KMS-11 (cell line): ENCODE measurements around the gene FTCD.

Experiments used
- H2AFZ ChIP-seq: fragments of 200-600 bp; sonication (generic); 2 replicates; pipeline ENCODE4 v1.6.1; 2016; ENCODE audit warnings: antibody characterized with exemption, mixed run types, low read depth
- H3K27ac ChIP-seq: fragments of 200-600 bp; sonication (generic); 2 replicates; pipeline ENCODE4 v1.6.1; 2016; ENCODE audit warnings: mild to moderate bottlenecking, mixed run types
- H3K27me3 ChIP-seq: fragments of 200-600 bp; sonication (generic); 2 replicates; pipeline ENCODE4 v1.6.1; 2017; ENCODE audit warnings: mild to moderate bottlenecking, low read depth, mixed run types, moderate library complexity; ENCODE audit not compliant: insufficient read depth
- H3K36me3 ChIP-seq: fragments of 200-600 bp; sonication (generic); 2 replicates; pipeline ENCODE4 v1.6.1; 2017; ENCODE audit warnings: mild to moderate bottlenecking, mixed run types; ENCODE audit not compliant: insufficient read depth
- H3K4me1 ChIP-seq: fragments of 200-600 bp; sonication (generic); 2 replicates; pipeline ENCODE4 v1.6.1; 2016; ENCODE audit warnings: mild to moderate bottlenecking, low read depth, mixed run types; ENCODE audit not compliant: poor library complexity, severe bottlenecking
- H3K4me2 ChIP-seq: fragments of 200-600 bp; sonication (generic); 2 replicates; pipeline ENCODE4 v1.7.0; 2016; ENCODE audit warnings: mild to moderate bottlenecking, mixed run types
- H3K4me3 ChIP-seq: fragments of 200-600 bp; sonication (generic); IDR thresholded peaks from 2 replicates; pipeline ENCODE4 v1.6.1; 2017; ENCODE audit warnings: low read depth, low read length, mixed read lengths; ENCODE audit not compliant: insufficient read depth
- H3K79me2 ChIP-seq: fragments of 200-600 bp; sonication (generic); 2 replicates; pipeline ENCODE4 v1.6.1; 2016; ENCODE audit warnings: low read depth, mixed run types; ENCODE audit not compliant: insufficient read depth
- H3K9ac ChIP-seq: fragments of 200-600 bp; sonication (generic); 2 replicates; pipeline ENCODE4 v1.6.1; 2016; ENCODE audit warnings: mild to moderate bottlenecking, mixed run types
- H4K20me1 ChIP-seq: fragments of 200-600 bp; sonication (generic); 2 replicates; pipeline ENCODE4 v1.6.1; 2016; ENCODE audit warnings: mild to moderate bottlenecking, mixed run types; ENCODE audit not compliant: insufficient read depth
- CTCF ChIP-seq: fragments of 200-600 bp; sonication (generic); conservative IDR thresholded peaks from 2 replicates; pipeline ENCODE4 v1.6.1; 2017; ENCODE audit warnings: low read depth, mild to moderate bottlenecking, antibody characterized with exemption, low read length, moderate library complexity, mixed read lengths

The FTCD gene

GRCh38 chr21:46135782-46136395 is 19.5 kb downstream of the FTCD start:
- Histone ChIP-seq H3K27ac (no peak overlapping the region), H3K4me2 (no peak overlapping the region), H2AFZ (no peak overlapping the region), H3K27me3 (peaks cover 54% of the 10 kb centered on the region), H3K9ac (no peak overlapping the region), H4K20me1 (no peaks in the 10 kb centered on the region), H3K79me2 (no peaks in the 10 kb centered on the region), H3K4me1 (no peaks in the 10 kb centered on the region), H3K4me3 (no peak overlapping the region), H3K36me3 (no peaks in the 10 kb centered on the region)
- TF ChIP-seq CTCF, result no peak

DNA sequence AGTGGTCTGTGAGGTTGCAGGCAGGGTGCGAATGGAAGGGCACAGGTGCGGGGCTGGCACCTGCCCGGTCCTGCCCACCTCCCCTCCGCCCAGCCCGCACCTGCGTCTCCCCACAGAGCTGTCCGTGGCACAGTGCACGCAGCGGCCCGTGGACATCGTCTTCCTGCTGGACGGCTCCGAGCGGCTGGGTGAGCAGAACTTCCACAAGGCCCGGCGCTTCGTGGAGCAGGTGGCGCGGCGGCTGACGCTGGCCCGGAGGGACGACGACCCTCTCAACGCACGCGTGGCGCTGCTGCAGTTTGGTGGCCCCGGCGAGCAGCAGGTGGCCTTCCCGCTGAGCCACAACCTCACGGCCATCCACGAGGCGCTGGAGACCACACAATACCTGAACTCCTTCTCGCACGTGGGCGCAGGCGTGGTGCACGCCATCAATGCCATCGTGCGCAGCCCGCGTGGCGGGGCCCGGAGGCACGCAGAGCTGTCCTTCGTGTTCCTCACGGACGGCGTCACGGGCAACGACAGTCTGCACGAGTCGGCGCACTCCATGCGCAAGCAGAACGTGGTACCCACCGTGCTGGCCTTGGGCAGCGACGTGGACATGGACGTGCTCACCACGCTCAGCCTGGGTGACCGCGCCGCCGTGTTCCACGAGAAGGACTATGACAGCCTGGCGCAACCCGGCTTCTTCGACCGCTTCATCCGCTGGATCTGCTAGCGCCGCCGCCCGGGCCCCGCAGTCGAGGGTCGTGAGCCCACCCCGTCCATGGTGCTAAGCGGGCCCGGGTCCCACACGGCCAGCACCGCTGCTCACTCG is 23.3 kb downstream of the FTCD start:
- no peaks in the 10 kb centered on the region for H4K20me1 ChIP-seq
- H2AFZ ChIP-seq, result no peak overlapping the region
- H3K36me3 ChIP-seq, result no peaks in the 10 kb centered on the region

GRCh38 chr21:46131588-46131837 is 23.9 kb downstream of the FTCD start:
- no peaks in the 10 kb centered on the region for H3K4me1 ChIP-seq
- no peak for TF ChIP-seq CTCF

More for the DNA sequence above, 23.3 kb downstream of the FTCD start:
- H3K27me3 ChIP-seq, result peaks cover 46% of the 10 kb centered on the region
- H3K4me2 ChIP-seq, result no peak overlapping the region
- H3K9ac ChIP-seq, result no peak overlapping the region
- H3K4me1 ChIP-seq, result no peaks in the 10 kb centered on the region
- no peaks in the 10 kb centered on the region for H3K79me2 ChIP-seq
- TF ChIP-seq CTCF, result no peak
- H3K4me3 ChIP-seq, result no peak overlapping the region
- no peak overlapping the region for H3K27ac ChIP-seq

DNA sequence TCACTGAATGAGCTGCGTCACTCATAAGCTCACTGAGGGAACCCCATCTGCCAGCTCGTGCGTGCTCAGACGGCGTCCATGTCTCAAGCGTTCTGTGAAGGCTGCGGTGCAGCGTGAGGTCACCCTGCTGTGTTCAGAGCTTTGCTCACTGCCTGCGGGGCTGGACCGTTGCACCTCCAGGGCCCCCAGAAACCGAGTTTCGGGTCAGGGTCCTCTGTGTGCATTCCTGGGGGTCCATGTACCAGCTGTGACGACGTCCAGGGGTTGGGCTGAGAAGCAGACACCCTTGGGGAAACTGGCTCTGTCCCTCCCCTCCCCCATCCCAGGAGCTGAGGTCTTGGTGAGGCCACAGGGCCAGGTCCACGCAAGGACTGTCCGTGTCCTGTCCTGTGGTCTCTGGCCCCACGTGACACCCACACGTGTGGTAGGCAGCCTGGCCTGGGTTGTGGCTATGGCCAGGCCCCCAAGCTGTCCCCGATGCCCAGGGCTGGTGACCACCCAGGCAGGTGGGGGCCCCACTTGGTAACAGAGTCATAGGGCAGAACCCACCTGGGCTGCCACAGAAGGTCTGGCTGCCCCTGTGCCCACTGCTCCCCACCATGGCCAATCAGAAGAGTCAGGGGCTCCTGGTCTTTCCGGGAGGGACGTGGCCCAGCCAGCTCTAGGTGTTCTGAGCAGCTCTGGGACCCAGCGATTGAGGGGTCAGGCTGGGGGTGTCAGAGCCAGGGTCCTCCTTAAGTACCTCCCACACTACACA is 24.4 kb downstream of the FTCD start:
- Histone ChIP-seq H3K4me2 (no peak overlapping the region), H3K36me3 (no peaks in the 10 kb centered on the region), H3K27ac (no peak overlapping the region), H4K20me1 (no peaks in the 10 kb centered on the region), H3K9ac (no peak overlapping the region), H3K27me3 (peaks cover 41% of the 10 kb centered on the region), H3K4me1 (no peaks in the 10 kb centered on the region), H3K79me2 (no peaks in the 10 kb centered on the region), H2AFZ (no peak overlapping the region), H3K4me3 (no peak overlapping the region)
- no peak for TF ChIP-seq CTCF

More at GRCh38 chr21:46131588-46131837, 23.9 kb downstream of the FTCD start:
- Histone ChIP-seq H3K36me3 (no peaks in the 10 kb centered on the region), H3K9ac (no peak overlapping the region), H3K4me3 (no peak overlapping the region), H3K27me3 (peaks cover 42% of the 10 kb centered on the region), H4K20me1 (no peaks in the 10 kb centered on the region), H2AFZ (no peak overlapping the region), H3K4me2 (no peak overlapping the region), H3K27ac (no peak overlapping the region), H3K79me2 (no peaks in the 10 kb centered on the region)
